Thyroid gland (tissue), 4 donors: ENCODE measurements around the gene PTPRR.

Experiments
- POLR2A ChIP-seq, 2 donors: fragments of 450-650 bp; IDR thresholded peaks; one replicate each; pipeline ENCODE4 v1.6.1; 2017; ENCODE audit warnings: antibody characterized with exemption in 2 of 2, mild to moderate bottlenecking in 2 of 2, moderate library complexity in 1 of 2
- TF ChIP-seq, protein P1 (sequence below), 6 experiments: fragments of 200-600 bp in 3 of 6; fragments of 450-650 bp in 3 of 6; sonication (generic) in 3 of 6; IDR thresholded peaks; one replicate each; pipeline ENCODE4 v1.5.1; 2016 to 2019; ENCODE audit warnings: antibody characterized with exemption in 6 of 6, mild to moderate bottlenecking in 2 of 6, inconsistent platforms in 1 of 6, moderate library complexity in 1 of 6

DNA sequence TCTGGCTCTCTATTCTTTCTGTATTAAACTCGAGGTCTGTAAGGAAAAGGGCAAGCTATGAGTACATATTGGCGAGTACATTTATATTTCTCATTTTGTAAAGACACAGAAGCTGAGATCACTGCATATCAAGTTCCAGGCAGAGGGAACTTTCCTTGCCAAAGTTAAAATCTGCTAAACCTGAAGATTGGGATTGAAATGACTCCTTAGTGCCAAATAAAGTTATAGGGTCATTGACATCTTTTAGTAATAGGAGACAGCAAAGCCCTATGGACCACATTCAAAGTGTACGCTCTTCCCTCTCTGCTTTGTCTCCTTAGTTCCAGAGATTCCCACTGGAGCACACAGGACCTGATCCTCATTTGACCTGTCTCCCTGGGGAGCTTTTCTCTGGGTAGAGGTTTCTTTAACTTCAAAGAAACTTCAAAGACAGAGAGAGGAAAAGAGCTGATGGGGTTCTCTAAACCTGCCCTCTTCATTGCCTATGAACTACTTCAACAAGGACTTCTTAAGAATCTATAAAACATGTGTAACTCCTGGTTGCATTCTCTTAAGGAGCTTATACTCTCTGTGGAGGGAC, 42.6 kb upstream of the PTPRR start:
- TF ChIP-seq, protein P1, sequence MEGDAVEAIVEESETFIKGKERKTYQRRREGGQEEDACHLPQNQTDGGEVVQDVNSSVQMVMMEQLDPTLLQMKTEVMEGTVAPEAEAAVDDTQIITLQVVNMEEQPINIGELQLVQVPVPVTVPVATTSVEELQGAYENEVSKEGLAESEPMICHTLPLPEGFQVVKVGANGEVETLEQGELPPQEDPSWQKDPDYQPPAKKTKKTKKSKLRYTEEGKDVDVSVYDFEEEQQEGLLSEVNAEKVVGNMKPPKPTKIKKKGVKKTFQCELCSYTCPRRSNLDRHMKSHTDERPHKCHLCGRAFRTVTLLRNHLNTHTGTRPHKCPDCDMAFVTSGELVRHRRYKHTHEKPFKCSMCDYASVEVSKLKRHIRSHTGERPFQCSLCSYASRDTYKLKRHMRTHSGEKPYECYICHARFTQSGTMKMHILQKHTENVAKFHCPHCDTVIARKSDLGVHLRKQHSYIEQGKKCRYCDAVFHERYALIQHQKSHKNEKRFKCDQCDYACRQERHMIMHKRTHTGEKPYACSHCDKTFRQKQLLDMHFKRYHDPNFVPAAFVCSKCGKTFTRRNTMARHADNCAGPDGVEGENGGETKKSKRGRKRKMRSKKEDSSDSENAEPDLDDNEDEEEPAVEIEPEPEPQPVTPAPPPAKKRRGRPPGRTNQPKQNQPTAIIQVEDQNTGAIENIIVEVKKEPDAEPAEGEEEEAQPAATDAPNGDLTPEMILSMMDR (IDR thresholded peaks at IDR 0.05): no peak
- no peak for TF ChIP-seq POLR2A (IDR thresholded peaks at IDR 0.05)
